Transverse colon (tissue), 4 donors: Measurements from ENCODE around the gene PGM2L1.

ENCODE experiments used
- CTCF ChIP-seq, 5 experiments: fragments of 200-600 bp in 3 of 5; fragments of 450-650 bp in 2 of 5; sonication (generic) in 3 of 5; IDR thresholded peaks; 1 replicate in 2 of 5; 2 replicates in 3 of 5; pipeline ENCODE4 v1.5.1; 2016 to 2017; ENCODE audit warnings: antibody characterized with exemption in 5 of 5, inconsistent platforms in 3 of 5, mild to moderate bottlenecking in 2 of 5, moderate library complexity in 1 of 5
- POLR2A ChIP-seq: fragments of 450-650 bp; IDR thresholded peaks from one replicate; pipeline ENCODE4 v1.6.1; 2016; ENCODE audit warnings: antibody characterized with exemption, mild to moderate bottlenecking, moderate library complexity
- POLR2AphosphoS5 ChIP-seq, 3 donors: sonication (generic); formaldehyde crosslinking; IDR thresholded peaks; one replicate each; pipeline ENCODE4 v1.6.1; 2016; ENCODE audit warnings: antibody characterized with exemption in 3 of 3

GRCh38 chr11:74345420-74345819 is 52.8 kb downstream of the PGM2L1 start:
- no peak for TF ChIP-seq POLR2AphosphoS5 (IDR thresholded peaks at IDR 0.05)
- no peak for TF ChIP-seq CTCF (IDR thresholded peaks at IDR 0.05)
- no peak for TF ChIP-seq POLR2A
